Karpas-422 (cell line): ENCODE data around the gene TXNRD3. TPM values are rescaled to one million over a fixed set of nuclear protein-coding genes. Genes with fewer than 3 reads are reported as not detected.

Experiments used
- DNase-seq: peaks from one replicate; pipeline ENCODE4 v3.0.0-alpha.2; 2015
- H2AFZ ChIP-seq: fragments of 200-600 bp; sonication (generic); 2 replicates; pipeline ENCODE4 v1.6.1; 2014; ENCODE audit warnings: antibody characterized with exemption, low read length, mixed read lengths
- H3K27ac ChIP-seq: fragments of 200-600 bp; sonication (generic); 2 replicates; pipeline ENCODE4 v1.5.1; 2014; ENCODE audit warnings: mild to moderate bottlenecking, low read length, moderate library complexity
- H3K27me3 ChIP-seq: fragments of 200-600 bp; sonication (generic); 2 replicates; pipeline ENCODE4 v1.6.1; 2014; ENCODE audit warnings: low read length, mixed read lengths
- H3K36me3 ChIP-seq: fragments of 200-600 bp; sonication (generic); 2 replicates; pipeline ENCODE4 v1.6.1; 2014; ENCODE audit warnings: low read length, mixed read lengths; ENCODE audit not compliant: insufficient read depth
- H3K4me1 ChIP-seq: fragments of 200-600 bp; sonication (generic); 2 replicates; pipeline ENCODE4 v1.6.1; 2014; ENCODE audit warnings: mild to moderate bottlenecking, low read length, mixed read lengths
- H3K4me2 ChIP-seq: fragments of 200-600 bp; sonication (generic); 2 replicates; pipeline ENCODE4 v1.6.1; 2014; ENCODE audit warnings: low read length, low read depth, mild to moderate bottlenecking; ENCODE audit not compliant: poor library complexity, severe bottlenecking
- H3K4me3 ChIP-seq: fragments of 200-600 bp; sonication (generic); 2 replicates; pipeline ENCODE4 v1.5.1; 2014; ENCODE audit warnings: mild to moderate bottlenecking, antibody characterized with exemption, low read length, mixed read lengths
- H3K79me2 ChIP-seq: fragments of 200-600 bp; sonication (generic); 2 replicates; pipeline ENCODE4 v1.6.1; 2014; ENCODE audit warnings: mild to moderate bottlenecking, low read length, mixed read lengths
- H3K9ac ChIP-seq: fragments of 200-600 bp; sonication (generic); 2 replicates; pipeline ENCODE4 v1.6.0; 2014; ENCODE audit warnings: low read length
- H3K9me2 ChIP-seq: fragments of 200-600 bp; sonication (generic), shearing (Covaris generic); replicated peaks from 2 replicates; pipeline ENCODE4 v1.6.0; 2014; ENCODE audit warnings: mild to moderate bottlenecking, low read length, moderate library complexity; ENCODE audit not compliant: insufficient read depth
- H3K9me3 ChIP-seq: fragments of 300-700, 200-600 bp; sonication (generic); 2 replicates; pipeline ENCODE4 v1.6.1; 2014; ENCODE audit warnings: low read length, mixed read lengths
- H4K20me1 ChIP-seq: fragments of 200-600 bp; sonication (generic); 2 replicates; pipeline ENCODE4 v1.6.1; 2014; ENCODE audit warnings: mild to moderate bottlenecking, antibody characterized with exemption, low read length, low read depth; ENCODE audit not compliant: insufficient read depth
- total RNA-seq: library from RNA; depleted of rRNA; stranded (reverse); fragments of >200 nt; shearing (Covaris generic); gene quantifications from 2 replicates; pipeline ENCODE4 v1.2.3, GENCODE V29; 2014; ENCODE audit warnings: low replicate concordance

The TXNRD3 gene
- total RNA-seq, 1 experiment from 2014 or later: not detected

DNA sequence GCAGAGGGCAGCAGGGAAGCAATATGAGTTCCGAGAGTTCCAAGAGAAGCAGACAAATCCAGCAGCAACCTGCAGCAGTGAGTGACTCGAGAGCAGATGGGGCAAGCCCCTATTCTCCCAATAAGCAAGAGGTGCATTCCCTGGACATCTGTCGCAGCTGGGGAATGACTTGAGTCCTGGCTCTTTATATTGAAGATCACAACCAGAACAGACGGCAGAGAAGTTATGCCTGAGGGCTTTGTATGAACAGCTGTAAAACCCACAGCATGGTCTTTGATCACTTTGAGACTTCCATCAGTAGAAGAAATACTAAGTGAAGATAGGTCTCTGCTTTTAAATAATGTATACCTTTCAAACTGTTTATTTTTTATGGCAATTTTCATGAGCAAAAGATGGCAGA, 72.6 kb downstream of the TXNRD3 start:
- DNase-seq: no peak
- H3K27ac ChIP-seq: no peak overlapping the region

DNA sequence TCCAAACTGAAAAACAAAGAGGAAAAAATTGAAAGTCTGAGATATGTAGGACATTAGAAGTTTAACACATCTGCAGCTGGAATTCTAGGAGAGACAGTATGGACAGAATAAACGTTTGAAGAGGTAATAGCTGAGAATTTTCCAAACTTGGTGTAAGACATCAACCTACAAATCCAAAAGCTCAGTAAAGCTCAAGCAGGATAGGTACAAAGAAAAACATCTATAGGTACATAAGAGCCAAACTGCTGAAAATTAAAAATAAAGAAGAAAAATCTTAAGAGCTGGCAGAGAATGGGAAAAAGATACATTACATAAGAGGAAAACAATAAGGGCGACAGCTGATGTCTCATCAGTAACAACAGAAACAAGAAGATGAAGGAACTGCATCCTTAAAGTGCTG, 73.4 kb downstream of the TXNRD3 start:
- H3K36me3 ChIP-seq: no peaks in the 10 kb centered on the region
- DNase-seq: no peak
- H3K9me2 ChIP-seq: no peaks in the 10 kb centered on the region
- no peak overlapping the region for H2AFZ ChIP-seq
- no peak overlapping the region for H3K27ac ChIP-seq
- no peaks in the 10 kb centered on the region for H4K20me1 ChIP-seq
- no peaks in the 10 kb centered on the region for H3K27me3 ChIP-seq
- no peaks in the 10 kb centered on the region for H3K79me2 ChIP-seq
- no peak overlapping the region for H3K4me2 ChIP-seq
- H3K4me1 ChIP-seq: no peaks in the 10 kb centered on the region
- no peak overlapping the region for H3K9ac ChIP-seq
- no peak overlapping the region for H3K4me3 ChIP-seq
- no peaks in the 10 kb centered on the region for H3K9me3 ChIP-seq

More for the DNA sequence above, 72.6 kb downstream of the TXNRD3 start:
- H3K36me3 ChIP-seq: no peaks in the 10 kb centered on the region
- H3K9me2 ChIP-seq: no peaks in the 10 kb centered on the region
- no peak overlapping the region for H3K9ac ChIP-seq
- no peak overlapping the region for H3K4me3 ChIP-seq
- H3K4me2 ChIP-seq: no peak overlapping the region
- H2AFZ ChIP-seq: no peak overlapping the region
- H3K79me2 ChIP-seq: no peaks in the 10 kb centered on the region
- no peaks in the 10 kb centered on the region for H3K27me3 ChIP-seq
- no peaks in the 10 kb centered on the region for H4K20me1 ChIP-seq
- H3K9me3 ChIP-seq: no peaks in the 10 kb centered on the region
- no peaks in the 10 kb centered on the region for H3K4me1 ChIP-seq

DNA sequence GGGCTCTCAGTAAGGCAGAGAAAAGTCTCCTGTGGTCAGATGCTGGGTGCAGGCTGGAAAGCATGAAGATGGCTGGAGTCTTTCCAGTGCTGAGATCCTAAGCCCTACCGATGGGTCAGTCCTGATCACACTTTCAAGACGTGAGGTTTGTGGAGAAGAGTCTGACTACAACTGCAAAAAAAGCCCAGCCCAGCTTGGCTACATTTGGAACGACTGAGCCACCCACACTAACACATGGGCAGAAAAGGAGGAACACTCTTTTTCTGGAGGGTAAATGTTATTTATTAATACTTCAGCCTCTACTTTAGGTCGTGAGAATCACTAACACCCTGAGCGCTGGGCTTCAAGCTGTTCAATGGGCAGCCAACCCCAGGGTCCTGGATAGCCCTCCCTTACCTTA, 74.2 kb downstream of the TXNRD3 start:
- no peak overlapping the region for H2AFZ ChIP-seq
- no peak overlapping the region for H3K27ac ChIP-seq
- no peak overlapping the region for H3K4me3 ChIP-seq
- no peaks in the 10 kb centered on the region for H4K20me1 ChIP-seq
- DNase-seq: no peak
- no peak overlapping the region for H3K9ac ChIP-seq
- H3K9me3 ChIP-seq: no peaks in the 10 kb centered on the region
- H3K4me2 ChIP-seq: no peak overlapping the region
- no peaks in the 10 kb centered on the region for H3K36me3 ChIP-seq
- H3K9me2 ChIP-seq: no peaks in the 10 kb centered on the region
- H3K27me3 ChIP-seq: no peaks in the 10 kb centered on the region
- H3K4me1 ChIP-seq: no peaks in the 10 kb centered on the region
- H3K79me2 ChIP-seq: no peaks in the 10 kb centered on the region

DNA sequence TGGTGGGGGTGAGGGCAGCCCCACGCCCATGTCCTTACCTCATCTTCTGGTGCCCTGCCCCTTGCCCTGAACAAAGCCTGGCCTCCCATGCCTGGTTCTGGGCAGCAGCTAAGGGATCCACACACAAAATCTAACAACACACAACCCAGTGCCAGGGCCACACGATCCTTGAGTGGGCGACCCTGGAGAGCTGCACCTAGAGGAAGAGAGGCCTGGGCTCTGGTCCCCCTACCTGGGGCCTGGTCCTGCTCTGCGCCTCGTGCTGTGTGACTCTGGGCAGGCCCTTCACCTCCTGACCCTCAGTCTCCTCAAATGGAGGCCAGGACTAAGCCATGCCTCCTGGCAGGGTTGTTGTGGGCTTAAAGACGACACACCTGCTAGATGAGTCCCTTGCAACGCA, 76.2 kb downstream of the TXNRD3 start:
- H4K20me1 ChIP-seq: no peaks in the 10 kb centered on the region
- H3K9me3 ChIP-seq: no peaks in the 10 kb centered on the region
- no peaks in the 10 kb centered on the region for H3K79me2 ChIP-seq
- H2AFZ ChIP-seq: no peak overlapping the region
- no peaks in the 10 kb centered on the region for H3K4me1 ChIP-seq
- no peak overlapping the region for H3K9ac ChIP-seq
- no peak overlapping the region for H3K4me3 ChIP-seq
- no peak for DNase-seq
- no peaks in the 10 kb centered on the region for H3K27me3 ChIP-seq
- H3K4me2 ChIP-seq: no peak overlapping the region
- no peaks in the 10 kb centered on the region for H3K36me3 ChIP-seq
- H3K9me2 ChIP-seq: no peaks in the 10 kb centered on the region
- no peak overlapping the region for H3K27ac ChIP-seq

DNA sequence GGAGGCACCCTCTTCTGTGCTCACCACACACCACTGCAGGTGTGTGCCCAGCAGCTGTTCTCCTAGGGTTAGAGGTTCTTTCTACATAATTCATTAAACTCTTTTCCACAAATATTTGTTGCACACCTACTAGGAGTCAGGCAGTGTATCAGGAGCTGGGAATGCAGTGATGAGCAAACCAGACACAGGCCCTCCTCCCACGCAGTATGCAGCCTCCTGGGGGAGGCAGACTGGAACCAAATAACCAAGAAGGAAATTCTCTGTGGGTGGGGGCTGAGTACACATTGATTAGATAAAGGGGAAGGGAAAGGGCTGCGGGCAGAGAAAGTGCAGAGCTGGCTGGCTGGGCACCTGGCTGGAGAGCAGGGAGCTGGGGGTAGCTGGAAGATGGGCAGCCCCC, 77.7 kb downstream of the TXNRD3 start:
- H3K9ac ChIP-seq: no peak overlapping the region
- no peaks in the 10 kb centered on the region for H4K20me1 ChIP-seq
- H3K4me3 ChIP-seq: no peak overlapping the region
- H2AFZ ChIP-seq: no peak overlapping the region
- H3K4me1 ChIP-seq: no peaks in the 10 kb centered on the region
- H3K27me3 ChIP-seq: no peaks in the 10 kb centered on the region
- no peaks in the 10 kb centered on the region for H3K9me2 ChIP-seq
- no peaks in the 10 kb centered on the region for H3K79me2 ChIP-seq
- H3K4me2 ChIP-seq: no peak overlapping the region
- DNase-seq: no peak
- H3K9me3 ChIP-seq: no peaks in the 10 kb centered on the region
- H3K27ac ChIP-seq: no peak overlapping the region
- no peaks in the 10 kb centered on the region for H3K36me3 ChIP-seq

DNA sequence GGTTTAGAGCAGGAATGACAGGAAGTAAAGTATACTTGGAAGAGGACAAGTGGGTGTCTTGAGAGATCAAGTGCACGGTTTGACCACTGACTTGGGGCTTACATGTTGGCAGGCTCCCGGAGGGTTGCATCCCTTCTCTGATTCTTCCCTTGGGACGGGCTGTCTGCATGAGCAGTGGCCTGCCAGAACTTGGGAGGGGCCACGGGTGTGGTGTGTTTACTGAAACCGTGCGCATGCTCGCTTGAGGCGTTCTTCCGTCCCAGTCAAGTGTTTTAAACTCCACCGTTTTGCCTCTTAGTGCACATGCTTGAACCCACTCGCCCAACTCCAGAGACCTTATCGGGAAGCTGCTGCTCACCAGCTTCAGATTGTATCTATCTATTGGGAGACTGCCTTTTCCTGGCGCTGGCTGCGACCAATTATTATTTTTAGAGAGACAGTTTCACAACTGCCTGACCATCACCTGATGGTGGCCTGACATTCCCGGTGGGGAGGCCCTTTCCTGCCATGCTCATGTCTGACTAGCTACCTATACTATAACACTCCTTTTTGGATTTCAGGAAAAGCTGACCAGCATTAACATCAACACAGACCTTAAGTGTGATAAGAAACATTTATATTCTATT, 81.3 kb downstream of the TXNRD3 start:
- Histone ChIP-seq H3K79me2 (no peaks in the 10 kb centered on the region), H3K4me2 (no peak overlapping the region), H3K4me1 (no peaks in the 10 kb centered on the region), H3K27me3 (no peaks in the 10 kb centered on the region), H3K9me3 (no peaks in the 10 kb centered on the region), H4K20me1 (no peaks in the 10 kb centered on the region), H2AFZ (no peak overlapping the region), H3K36me3 (no peaks in the 10 kb centered on the region), H3K4me3 (no peak overlapping the region), H3K27ac (no peak overlapping the region), H3K9me2 (no peaks in the 10 kb centered on the region), H3K9ac (no peak overlapping the region)
- DNase-seq: no peak

DNA sequence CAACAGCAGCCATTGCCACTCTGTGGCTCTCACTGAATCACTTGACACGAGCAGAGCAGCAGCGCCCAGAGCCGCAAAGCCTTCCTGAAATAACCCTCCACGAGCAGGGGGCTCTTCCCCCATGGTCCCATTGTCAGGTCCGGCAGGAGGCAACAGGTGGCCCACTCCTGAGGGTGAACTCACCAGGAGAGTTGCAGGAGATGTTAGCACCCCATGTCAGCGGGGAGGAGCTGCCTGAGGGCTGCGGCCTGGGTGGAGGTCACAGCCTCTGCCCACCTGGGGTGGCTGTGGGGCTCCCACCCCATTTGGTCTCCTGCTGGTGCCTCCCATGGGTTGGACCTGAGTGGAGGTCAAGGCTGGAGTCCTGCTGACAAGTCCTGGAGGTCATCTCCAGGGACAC, 83.8 kb downstream of the TXNRD3 start:
- Histone ChIP-seq H3K9me2 (no peaks in the 10 kb centered on the region), H2AFZ (no peak overlapping the region), H3K36me3 (no peaks in the 10 kb centered on the region), H4K20me1 (no peaks in the 10 kb centered on the region), H3K4me3 (no peak overlapping the region), H3K9ac (no peak overlapping the region), H3K4me1 (no peaks in the 10 kb centered on the region), H3K9me3 (no peaks in the 10 kb centered on the region), H3K27ac (no peak overlapping the region), H3K4me2 (no peak overlapping the region), H3K27me3 (no peaks in the 10 kb centered on the region), H3K79me2 (no peaks in the 10 kb centered on the region)
- no peak for DNase-seq

DNA sequence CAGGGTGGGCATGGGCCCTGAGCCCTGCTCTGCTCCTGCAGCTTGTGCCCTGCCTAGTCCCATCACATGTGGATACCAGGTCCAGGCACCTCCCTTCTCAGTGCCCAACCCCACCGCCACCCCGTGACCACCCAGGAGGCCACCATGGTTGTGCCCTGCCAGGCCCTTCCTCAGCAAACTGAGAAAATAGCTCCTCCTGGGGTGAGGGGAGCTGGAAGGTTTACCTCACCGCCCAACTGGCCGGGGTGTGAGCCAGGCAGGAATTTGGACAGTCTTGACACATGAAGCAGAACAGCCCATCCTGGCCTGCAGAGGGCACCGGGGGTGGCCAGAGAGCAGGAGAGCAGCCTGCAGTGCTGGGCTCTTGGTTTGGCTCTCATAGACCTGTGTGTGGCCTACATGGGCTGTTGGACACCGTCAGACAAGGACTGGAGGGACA, 84.8 kb downstream of the TXNRD3 start:
- no peaks in the 10 kb centered on the region for H3K79me2 ChIP-seq
- H3K36me3 ChIP-seq: no peaks in the 10 kb centered on the region
- no peak overlapping the region for H3K9ac ChIP-seq
- H4K20me1 ChIP-seq: no peaks in the 10 kb centered on the region
- H3K27ac ChIP-seq: no peak overlapping the region
- no peaks in the 10 kb centered on the region for H3K9me2 ChIP-seq
- DNase-seq: no peak
- H3K4me3 ChIP-seq: no peak overlapping the region
- H3K4me1 ChIP-seq: no peaks in the 10 kb centered on the region
- H3K9me3 ChIP-seq: no peaks in the 10 kb centered on the region
- no peak overlapping the region for H2AFZ ChIP-seq
- H3K27me3 ChIP-seq: no peaks in the 10 kb centered on the region
- H3K4me2 ChIP-seq: no peak overlapping the region
